M059J (cell line): Measurements from ENCODE around the gene XPNPEP1. TPM values are rescaled to one million over a fixed set of nuclear protein-coding genes. Genes with fewer than 3 reads are reported as not detected.

Experiments used
- DNase-seq: peaks from one replicate; pipeline ENCODE4 v3.0.0-alpha.2; 2012; ENCODE audit warnings: low read depth
- total RNA-seq: library from RNA; depleted of rRNA; stranded (reverse); fragments of >200 nt; shearing (Covaris generic); gene quantifications from 2 replicates; pipeline ENCODE4 v1.2.3, GENCODE V29; 2014

The XPNPEP1 gene
- total RNA-seq, 1 experiment from 2014 or later: 93.5 TPM

GRCh38 chr10:109863775-109864174 lies 59.5 kb downstream of the XPNPEP1 start:
- DNase-seq: no peak

- no peak for DNase-seq
Measured at GRCh38 chr10:109862738-109863137, 60.6 kb downstream of the XPNPEP1 start.

- no peak for DNase-seq
Measured at GRCh38 chr10:109862041-109862440, 61.3 kb downstream of the XPNPEP1 start.

GRCh38 chr10:109861081-109861480 lies 62.2 kb downstream of the XPNPEP1 start:
- DNase-seq: no peak

- DNase-seq: no peak
Measured at GRCh38 chr10:109859221-109859620, 64.1 kb downstream of the XPNPEP1 start.

- DNase-seq: no peak
Measured at GRCh38 chr10:109855746-109856145, 67.6 kb downstream of the XPNPEP1 start.

GRCh38 chr10:109853921-109854320 lies 69.4 kb downstream of the XPNPEP1 start:
- no peak for DNase-seq

- peak; percentile 69 for DNase-seq
Measured at GRCh38 chr10:109852475-109853037, 70.8 kb downstream of the XPNPEP1 start.

GRCh38 chr10:109851616-109852474 lies 71.5 kb downstream of the XPNPEP1 start:
- DNase-seq: no peak

GRCh38 chr10:109846832-109847231 lies 76.5 kb downstream of the XPNPEP1 start:
- no peak for DNase-seq

- no peak for DNase-seq
Measured at GRCh38 chr10:109845308-109845707, 78.0 kb downstream of the XPNPEP1 start.

GRCh38 chr10:109838592-109839244 lies 84.6 kb downstream of the XPNPEP1 start:
- DNase-seq: no peak

- peak; percentile 5 for DNase-seq
Measured at GRCh38 chr10:109837384-109837783, 85.9 kb downstream of the XPNPEP1 start.

- no peak for DNase-seq
Measured at GRCh38 chr10:109835257-109835656, 88.1 kb downstream of the XPNPEP1 start.

GRCh38 chr10:109831846-109832245 lies 91.5 kb downstream of the XPNPEP1 start:
- no peak for DNase-seq

GRCh38 chr10:109824206-109824605 lies 99.1 kb downstream of the XPNPEP1 start:
- no peak for DNase-seq

- DNase-seq: no peak
Measured at GRCh38 chr10:109823196-109823595, 100.1 kb downstream of the XPNPEP1 start.

GRCh38 chr10:109821672-109822071 lies 101.6 kb downstream of the XPNPEP1 start:
- no peak for DNase-seq

GRCh38 chr10:109820620-109821405 lies 102.5 kb downstream of the XPNPEP1 start:
- DNase-seq: no peak

GRCh38 chr10:109819807-109820206 lies 103.5 kb downstream of the XPNPEP1 start:
- DNase-seq: no peak
